HG03342 (cell line): ENCODE results near the gene RNF213.
"Not testable (repeated sequence)": the region's sequence is repeated elsewhere in the genome, so short reads cannot be mapped to it uniquely, and the experiment has no call there.

Experiments used
- ATAC-seq: cut with Tn5 transposase; IDR thresholded peaks from one replicate; pipeline ENCODE4 v1.9.1; 2021; ENCODE audit warnings: mild to moderate bottlenecking, moderate library complexity; ENCODE audit not compliant: unreplicated experiment

RNF213 gene

DNA sequence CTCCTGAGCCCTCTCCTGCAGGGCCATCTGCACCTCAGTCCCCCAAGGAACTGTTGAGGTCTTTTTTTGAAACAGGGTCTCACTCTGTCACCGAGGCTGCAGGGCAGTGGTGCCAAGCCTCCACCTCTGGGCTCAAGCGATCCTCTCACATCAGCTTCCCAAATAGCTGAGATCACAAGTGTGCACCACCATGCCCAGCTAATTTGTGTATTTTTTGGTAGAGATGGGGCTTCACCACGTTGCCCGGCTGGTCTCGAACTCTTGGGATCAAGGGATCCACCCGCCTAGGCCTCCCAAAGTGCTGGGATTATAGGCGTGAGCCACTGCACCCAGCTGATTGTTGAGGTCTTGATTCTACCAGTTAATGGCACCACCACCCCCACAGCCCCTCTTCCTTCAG, 126.4 kb downstream of the RNF213 start:
- no peak for ATAC-seq

DNA sequence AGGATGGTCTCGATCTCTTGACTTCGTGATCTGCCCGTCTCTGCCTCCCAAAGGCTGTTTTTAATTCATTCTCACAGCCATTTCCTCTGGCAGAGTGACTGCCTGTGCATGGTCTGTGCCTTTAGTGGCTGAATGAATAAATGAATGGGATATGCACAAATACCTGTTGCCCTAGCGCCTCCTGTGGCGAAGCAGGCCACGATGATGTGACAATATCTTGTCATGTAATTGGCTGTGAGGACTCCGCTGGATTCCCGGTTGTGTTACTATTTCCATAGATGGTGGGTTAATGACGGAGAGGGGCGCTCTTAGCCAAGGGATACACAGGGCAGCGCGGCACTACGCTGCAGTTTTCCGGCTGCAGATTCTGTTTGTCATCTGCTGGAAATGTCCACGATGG, 127.5 kb downstream of the RNF213 start:
- ATAC-seq: no peak

DNA sequence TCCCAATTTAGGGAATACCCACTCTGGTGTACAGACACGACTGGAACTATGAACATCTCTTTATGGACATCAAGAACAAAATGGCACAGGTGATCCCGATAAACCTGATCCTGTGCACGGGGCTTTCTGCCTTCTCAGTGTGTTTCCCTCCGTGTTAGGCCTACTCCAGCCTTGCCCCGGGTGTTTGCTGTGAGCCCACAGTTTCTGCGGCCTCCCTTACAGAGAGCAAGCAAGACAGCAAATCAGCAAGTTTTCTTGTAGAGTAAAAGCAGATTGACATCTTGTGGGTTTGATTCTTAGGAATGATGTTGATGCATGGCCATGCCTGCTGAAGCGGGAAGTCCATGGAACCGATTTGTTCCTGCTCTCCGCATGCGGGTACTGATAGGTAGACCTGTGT, 127.9 kb downstream of the RNF213 start:
- no peak for ATAC-seq

DNA sequence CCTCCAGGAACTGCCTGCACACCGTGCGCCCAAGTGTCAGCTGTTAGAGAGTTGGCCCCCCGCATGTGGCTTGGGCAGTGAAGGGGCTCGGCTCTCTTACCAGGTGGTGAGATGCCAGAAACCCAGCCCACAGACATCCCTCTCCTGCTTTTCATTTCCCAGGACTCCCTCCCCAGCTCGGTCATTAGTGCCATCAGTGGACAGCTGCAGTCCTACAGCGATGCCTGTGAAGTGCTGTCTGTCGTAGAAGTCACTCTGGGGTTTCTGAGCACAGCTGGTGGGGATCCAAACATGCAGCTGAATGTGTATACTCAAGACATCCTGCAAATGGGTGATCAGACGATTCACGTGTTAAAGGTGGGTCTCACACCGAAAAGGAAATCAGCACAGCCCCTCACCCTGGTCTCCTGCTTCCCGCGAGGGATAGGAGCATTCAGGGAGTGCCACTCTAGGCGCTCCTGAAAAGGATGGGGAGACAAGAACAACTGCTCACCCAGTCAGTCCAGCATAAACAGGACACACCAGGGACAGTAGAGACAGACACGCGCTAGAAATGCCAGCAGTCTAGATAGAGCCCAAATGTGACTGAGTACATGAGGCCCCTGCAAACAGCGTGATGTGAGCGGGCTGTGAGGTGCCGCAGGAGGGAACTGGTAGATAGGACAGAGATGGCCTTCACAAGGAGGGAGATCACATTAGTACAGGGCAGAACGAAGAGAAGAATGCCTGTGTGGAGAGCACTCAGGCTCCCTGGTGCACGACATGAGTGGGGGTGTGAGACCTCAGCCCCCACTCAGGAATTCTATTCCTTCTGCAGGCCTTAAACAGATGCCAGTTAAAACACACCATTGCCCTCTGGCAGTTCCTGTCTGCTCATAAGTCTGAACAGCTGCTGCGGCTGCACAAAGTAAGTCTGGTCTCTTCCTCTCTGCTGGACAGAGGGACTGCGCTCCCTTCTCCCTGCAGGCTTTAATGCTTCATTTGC, 128.7 kb downstream of the RNF213 start:
- no peak for ATAC-seq

DNA sequence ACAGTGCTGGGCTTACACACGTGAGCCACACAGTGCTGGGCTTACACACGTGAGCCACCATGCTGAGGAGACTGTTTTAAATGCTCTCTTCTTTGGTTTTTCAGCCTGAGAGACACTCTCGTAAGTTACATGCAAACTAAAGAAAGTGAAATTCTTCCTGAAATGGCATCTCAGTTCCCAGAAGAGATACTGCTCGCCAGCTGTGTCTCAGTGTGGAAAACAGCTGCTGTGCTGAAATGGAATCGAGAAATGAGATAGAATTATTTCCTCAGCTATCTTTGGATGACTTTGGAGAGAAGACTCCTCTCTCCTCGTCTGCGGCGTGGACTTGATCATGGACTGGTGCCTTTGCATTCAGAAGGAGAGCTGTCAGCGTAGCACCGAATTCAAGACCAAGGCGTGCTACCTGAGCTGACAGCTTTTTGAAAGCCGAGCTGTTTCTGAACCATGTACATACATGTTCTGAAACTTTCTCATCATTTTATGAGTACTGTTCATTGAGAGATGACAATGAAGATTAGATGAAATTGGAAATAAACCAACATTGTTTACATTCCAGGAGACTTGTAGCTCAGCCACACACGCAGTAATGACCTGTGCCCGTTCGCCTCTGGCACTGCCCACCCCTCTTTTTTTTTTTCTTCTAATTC, 132.7 kb downstream of the RNF213 start:
- no peak for ATAC-seq

DNA sequence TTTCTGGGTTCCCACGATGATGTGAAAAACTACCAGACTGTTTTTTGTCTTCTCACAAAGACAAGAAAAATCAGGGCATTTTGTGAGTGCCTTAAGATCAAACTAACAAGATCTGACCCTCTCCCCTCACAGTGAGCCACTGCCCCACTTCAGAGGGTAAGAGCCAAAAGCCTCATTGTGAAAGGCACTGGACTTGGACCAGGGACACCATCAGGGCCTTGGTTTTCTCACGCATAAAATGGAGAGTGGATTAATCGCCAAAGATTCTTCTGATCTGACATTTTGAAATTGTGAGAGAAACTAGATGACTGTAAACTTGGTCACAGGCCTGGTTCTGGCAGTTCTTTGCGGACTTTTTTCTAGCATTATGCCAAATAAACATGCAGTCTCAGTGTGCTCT, 133.3 kb downstream of the RNF213 start:
- ATAC-seq: no peak

DNA sequence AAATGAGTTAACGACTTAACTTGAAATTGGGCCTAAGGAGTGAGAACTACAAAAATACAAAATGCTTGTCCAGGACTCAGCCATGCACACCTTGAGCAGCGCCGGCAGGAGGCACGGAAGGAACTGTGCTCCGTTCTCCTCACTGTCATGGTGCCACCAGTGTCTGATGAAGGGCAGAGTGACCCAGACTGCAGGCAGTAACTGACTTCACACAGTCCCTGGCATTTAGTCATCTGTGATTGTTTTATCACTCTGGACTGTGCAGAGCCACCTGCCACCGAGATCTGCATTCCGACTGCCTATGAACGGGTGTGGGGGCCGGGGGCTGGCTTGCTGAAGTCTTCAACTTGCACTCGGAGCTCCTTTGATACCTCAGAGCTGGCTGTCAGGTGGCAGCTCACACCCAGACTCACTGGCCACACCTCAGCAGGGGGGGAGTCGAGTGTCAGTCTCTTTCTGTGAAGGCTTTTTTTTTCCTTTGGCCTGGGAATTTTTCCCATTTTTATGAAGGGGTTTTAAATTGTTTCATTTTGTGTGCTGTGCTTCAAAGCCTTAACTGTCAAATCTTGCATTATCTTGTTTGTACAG, 134.1 kb downstream of the RNF213 start:
- ATAC-seq: no peak

DNA sequence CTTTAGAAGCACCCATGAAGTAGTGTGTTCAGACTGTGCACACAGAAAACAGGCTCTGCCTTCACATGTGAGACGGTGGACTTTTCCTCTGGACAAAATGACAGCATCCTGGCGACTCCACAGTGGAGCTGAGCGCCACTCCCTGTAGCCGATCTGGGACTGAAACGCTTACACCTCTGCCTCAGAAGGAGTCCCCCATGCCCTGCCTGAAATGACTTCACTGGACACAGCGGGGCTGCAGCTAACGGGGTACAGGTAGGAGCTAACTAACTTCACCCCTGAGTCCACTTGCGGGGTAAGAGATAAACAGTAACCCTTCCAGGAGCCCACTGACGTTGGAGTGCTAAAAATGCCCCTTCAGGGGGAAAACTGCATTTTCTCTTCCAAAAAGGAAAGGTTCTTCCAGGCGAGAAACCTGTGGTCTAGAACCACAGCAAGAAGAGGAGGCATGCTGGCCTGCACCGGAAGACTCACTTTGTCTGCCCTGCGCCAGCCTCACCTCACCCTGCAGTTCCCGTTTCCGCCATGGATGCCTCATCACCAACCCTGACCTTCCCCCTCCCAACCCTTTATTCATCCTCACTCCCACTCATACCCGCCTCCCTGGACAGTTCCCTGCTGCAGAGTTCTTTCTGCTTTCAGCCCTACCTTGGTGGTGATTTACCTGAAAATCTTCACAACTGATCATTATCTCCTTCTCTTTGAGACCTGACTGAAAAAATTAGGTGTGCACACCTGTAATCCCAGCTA, 134.9 kb downstream of the RNF213 start:
- ATAC-seq: no peak

DNA sequence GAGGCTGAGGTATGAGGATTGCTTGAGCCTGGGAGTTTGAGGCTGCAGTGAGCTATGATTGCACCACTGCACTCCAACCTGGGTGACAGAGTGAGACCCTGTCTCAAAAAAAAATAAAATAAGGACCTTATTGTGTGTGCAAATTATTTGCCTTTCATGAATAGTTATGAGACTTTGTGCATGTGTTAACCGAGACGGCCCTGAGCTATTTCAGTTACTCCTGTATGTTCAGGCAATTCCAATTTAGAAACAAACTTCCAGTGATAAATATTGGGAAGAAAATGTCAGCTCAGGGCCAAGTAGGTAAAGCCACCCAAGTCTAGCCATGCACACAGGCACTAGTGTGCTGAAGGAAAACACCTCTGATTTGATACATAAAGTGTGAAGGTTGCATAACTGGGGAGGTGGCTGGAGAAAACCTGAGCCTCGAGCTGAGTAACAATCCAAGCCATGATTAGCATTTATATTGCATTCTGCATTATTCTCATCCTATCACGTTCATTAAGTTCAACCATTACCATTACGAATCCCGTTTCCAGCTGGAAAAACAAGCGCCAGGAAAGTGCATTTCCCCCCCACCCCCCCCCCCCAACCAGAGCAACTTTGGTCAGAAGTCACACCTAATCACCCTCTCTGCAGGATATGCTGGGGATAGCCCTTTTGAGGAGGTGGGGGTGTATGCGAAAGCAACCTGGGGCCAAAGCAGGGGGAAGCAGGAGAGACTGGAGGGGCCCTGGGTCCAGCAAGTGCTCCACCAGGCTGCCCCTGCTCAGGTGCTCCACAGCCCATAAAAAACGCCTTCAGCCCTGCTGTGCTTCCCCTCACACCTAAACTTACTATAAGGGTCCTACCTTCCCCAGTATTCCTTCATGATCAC, 135.7 kb downstream of the RNF213 start:
- ATAC-seq: no peak

DNA sequence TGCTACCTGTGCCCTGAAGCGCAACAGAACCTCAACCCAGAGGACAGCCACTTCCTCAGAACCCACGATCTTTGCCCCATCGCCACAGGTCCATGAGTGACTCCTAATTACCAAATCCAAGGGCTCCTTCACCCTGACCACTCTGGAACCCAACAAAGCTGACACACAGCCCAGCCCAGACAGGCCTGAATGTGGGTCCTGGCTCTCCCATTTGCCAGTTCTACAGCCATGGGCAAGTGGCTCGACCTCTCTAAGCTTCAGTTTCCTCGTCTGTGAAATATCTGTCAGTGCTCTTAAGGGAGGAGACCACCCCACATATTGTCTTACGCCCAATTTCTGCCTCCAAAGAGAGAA, 136.4 kb downstream of the RNF213 start:
- ATAC-seq: no peak

DNA sequence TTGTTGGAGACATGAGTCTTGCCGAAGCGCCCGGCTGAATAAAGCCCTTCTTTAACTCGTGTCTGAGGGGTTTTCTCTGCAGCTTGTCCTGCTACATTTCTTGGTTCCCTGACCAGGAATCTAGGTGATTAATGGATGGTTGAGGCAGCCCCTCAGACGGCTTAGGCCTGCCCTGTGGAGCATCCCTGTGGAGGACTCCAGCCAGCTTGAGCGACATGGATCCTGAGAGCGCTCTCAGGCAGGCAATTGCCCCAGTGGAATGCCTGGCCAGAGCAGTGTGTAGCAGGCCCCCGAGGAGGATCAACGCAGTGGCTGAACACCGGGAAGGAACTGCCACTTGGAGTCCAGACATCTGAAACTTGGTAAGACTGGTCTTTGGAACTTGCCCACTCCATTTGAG, 137.0 kb downstream of the RNF213 start:
- ATAC-seq: no peak

DNA sequence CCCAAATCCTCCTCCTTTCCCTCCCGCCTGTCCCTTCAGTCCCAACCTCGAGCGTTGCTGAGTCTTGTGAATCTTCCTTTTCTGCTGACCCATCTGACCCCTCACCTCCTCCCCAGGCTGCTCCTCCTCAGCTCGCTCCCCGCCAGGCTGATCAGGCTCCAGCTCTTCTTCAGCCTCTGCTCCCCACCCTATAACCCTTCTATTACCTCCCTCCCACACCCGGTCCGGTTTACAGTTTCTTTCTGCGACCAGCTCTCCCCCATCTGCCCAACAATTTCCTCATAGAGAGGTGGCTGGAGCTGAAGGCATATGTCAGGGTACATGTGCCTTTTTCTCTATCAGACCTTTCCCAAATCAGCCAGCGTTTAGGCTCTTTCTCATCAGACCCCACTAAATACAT, 140.4 kb downstream of the RNF213 start:
- not testable (repeated sequence) for ATAC-seq

DNA sequence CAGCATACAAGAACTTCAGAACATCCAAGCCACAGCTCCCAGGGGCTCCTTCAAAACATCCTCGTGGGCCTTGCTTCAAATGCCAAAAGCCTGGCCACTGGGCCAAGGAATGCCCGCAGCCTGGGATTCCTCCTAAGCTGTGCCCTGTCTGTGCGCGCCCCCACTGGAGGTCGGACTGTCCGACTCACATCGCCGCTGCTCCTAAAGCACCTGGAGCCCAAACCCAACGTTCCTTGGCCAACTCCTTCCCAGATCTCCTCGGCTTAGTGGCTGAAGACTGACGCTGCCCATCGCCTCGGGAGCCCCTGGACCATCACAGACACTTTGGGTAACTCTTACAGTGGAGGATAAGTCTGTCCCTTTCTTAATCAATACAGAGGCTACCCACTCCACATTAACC, 141.4 kb downstream of the RNF213 start:
- ATAC-seq: not testable (repeated sequence)

DNA sequence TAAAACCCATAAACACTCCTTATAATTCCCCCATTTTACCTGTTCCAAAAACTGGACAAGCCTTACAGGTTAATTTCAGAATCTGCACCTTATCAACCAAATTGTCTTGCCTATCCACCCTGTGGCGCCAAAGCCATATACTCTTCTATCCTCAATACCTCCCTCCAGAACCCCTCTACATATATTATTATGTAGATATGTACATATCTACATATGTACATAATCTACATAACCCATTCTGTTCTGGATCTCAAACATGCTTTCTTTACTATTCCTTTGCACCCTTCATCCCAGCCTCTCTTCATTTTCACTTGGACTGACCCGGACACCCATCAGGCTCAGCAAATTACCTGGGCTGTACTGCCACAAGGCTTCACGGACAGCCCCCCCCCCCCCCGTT, 142.3 kb downstream of the RNF213 start:
- no peak for ATAC-seq

DNA sequence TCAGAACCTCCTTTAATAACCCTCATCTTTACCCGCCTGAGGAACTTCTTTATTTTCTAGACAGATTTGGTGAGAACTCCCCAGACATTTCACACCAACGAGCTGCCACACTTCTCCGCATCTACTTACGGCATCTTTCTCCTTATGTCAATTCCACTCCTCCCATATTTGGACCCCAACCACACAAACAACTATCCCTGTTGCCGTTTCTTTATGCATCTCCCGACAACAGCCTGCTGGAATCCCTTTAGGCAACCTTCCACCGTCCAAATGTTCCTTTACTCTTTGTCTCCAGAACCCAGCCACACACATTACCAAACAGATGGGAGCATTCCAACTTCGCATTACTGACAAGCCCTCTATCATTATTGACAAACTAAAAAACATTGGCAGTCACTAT, 145.5 kb downstream of the RNF213 start:
- ATAC-seq: no peak

DNA sequence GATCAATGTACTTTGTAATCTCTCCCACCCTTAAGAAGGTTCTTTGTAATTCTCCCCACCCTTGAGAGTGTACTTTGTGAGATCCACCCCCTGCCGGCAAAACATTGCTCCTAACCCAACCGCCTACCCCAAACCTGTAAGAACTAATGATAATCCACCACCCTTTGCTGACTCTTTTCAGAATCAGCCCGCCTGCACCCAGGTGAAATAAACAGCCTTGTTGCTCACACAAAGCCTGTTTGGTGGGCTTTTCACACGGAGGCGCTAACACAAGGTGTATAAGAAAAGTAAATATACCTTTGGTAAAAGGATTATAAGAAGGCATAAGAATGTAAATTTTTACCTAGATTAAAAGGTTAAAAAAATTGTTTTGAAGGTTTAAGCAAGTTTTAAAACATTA, 147.3 kb downstream of the RNF213 start:
- not testable (repeated sequence) for ATAC-seq

DNA sequence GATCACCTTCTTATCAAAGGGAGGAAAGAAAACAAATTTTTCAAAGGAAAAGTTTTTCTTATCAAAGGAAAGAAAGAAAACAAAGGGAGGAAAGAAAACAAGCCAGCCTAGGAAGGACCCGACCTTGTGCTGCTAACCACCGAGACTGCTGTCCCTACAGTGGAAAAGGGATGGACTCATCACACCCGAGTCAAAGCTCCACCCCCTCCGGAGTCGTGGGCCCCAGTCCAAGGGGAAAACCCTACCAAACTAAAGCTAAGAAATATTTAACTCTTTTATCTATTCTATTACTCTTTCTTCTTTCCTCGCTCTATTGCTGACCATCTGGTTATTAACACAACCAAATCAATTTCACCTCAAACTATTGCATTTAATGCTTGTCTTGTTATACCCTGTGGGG, 148.2 kb downstream of the RNF213 start:
- ATAC-seq: no peak

DNA sequence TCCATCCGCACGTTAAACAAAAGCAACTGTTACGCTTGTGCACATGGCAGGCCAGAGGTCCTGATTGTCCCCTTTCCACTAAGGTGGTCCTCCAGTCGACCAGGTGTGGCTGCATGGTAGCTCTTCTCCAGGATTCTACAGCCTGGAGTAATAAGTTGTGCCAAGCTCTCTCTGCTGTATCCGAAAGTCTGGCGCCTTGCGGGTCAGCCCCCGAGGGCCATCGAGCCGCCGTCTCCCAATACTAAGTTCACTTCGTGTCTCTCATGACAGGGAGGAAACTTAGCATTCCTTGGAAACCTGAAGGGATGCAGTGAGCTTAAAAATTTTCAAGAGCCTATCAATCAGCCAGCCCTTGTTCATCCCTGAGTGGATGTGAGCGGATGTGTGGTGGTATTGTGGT, 149.0 kb downstream of the RNF213 start:
- ATAC-seq: no peak

DNA sequence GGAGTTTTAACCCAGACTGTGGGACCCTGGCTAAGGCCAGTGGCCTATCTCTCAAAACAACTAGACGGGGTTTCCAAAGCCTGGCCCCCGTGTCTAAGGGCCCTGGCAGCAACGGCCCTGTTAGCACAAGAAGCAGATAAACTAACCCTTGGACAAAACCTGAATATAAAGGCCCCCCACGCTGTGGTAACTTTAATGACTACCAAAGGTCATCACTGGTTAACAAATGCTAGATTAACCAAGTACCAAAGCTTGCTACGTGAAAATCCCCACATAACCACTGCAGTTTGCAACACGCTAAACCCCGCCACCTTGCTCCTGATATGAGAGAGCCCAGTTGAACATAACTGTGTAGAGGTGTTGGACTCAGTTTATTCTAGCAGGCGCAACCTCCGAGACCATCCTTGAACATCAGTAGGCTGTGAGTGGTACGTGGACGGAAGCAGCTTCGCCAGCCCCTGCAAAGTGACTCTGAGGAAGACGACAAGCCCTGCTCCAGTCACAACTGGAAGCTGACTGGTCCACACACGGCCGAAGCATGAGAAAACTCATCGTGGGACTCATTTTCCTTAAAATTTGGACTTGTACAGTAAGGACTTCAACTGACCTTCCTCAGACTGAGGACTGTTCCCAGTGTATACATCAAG, 149.9 kb downstream of the RNF213 start:
- ATAC-seq: not testable (repeated sequence)
